ENCODE results near the gene CA6. TPM values are rescaled to one million over a fixed set of nuclear protein-coding genes. Genes with fewer than 3 reads are reported as not detected.
"Not testable (repeated sequence)": the region's sequence is repeated elsewhere in the genome, so short reads cannot be mapped to it uniquely, and the experiment has no call there.

Gene CA6
- polyA plus RNA-seq, 2 donors = 0.06 TPM; not detected in 1

DNA sequence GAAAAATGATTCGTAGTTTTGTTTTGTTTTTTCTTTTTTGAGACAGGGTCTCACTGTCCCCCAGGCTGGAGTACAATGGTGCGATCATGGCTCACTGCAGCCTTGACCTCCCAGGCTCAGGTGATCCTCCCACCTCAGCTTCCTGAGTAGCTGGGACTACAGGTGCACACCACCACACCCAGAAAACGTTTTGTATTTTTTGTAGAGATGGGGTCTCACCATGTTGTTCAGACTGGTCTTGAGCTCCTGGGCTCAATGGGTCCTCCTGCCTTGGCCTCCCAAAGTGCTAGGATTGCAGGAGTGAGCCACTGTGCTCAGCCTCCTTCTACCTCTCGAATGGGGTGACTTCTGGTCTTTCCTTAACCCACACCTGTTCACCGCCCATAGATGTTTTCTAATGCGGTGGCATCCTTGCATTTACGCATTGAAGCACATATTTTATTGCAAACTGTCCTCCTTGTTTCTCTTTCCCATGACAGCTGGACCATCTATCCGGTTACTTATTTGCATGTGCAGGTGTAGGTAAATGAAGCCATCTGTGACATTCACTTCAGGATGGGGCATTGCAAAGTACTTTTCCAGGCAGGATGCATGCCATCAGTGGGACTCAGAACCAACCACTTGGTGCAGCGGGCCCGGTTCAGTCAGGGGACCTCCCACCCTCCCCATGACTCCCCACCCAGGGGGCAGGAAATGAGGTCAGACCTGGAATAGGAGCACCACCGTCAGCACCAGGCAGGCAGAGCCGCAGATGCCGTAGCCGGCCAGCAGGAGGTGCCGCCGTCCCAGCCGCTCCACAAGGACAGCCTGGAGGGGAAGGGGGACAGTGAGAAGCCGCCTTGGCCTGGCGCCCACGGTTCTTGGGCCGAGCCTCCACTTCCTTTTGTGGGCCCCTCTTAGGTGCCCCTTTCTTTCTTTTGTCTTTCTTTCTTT is 64.0 kb downstream of the CA6 start:
- WGBS, 2 donors = 62 to 73% methylated on average over 21 of the region's 21 CpGs
- H3K27ac ChIP-seq (ENCODE audit: low read depth in 2 of 2, low read length in 1 of 2) = no peak overlapping the region
- no peaks in the 10 kb centered on the region for H3K36me3 ChIP-seq (ENCODE audit: control insufficient read depth in 2 of 2, insufficient read depth in 2 of 2, low read length in 1 of 2)
- no peak overlapping the region for H3K4me3 ChIP-seq (ENCODE audit: low read depth in 1 of 2, low read length in 2 of 2)
- no peaks in the 10 kb centered on the region for H3K27me3 ChIP-seq (ENCODE audit: control insufficient read depth in 1 of 2, insufficient read depth in 2 of 2, low read length in 2 of 2)
- H3K4me1 ChIP-seq (ENCODE audit: control insufficient read depth in 2 of 2, insufficient read depth in 2 of 2, low read length in 1 of 2) = peaks cover 0 to 2% of the 10 kb centered on the region in 2 donors
- peaks cover 0 to 2% of the 10 kb centered on the region in 2 donors for H3K9me3 ChIP-seq (ENCODE audit: control insufficient read depth in 2 of 2, insufficient read depth in 1 of 2, low read depth in 1 of 2, low read length in 1 of 2)

DNA sequence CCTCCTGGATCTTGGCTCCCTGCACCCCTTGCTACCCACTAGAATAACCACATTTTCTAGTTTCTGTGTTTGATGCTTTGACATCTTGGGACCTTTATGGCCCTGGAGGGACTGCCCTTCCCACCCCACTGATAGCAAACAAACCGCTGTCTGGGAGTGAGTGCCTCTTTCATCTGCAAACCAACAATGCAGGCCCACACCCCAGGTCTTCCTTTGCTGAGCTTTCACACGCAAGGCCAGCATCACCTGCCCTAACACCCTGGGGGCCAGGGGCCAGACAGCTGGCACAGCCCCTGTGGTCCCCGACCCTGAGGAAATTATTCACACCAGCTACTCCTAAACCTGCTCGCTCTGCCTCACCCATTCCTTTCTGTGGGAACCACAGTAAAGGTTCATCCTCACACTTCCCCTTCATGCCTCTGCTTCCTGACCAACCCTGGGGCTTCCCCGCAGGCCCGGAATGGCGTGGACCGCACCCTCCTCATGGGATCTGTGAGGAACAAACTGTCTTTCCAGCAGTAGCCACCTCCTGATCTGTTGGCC is 65.2 kb downstream of the CA6 start:
- no peak overlapping the region for H3K4me3 ChIP-seq (ENCODE audit: low read depth in 1 of 2, low read length in 2 of 2)
- peaks cover 0 to 2% of the 10 kb centered on the region in 2 donors for H3K9me3 ChIP-seq (ENCODE audit: control insufficient read depth in 2 of 2, insufficient read depth in 1 of 2, low read depth in 1 of 2, low read length in 1 of 2)
- no peaks in the 10 kb centered on the region for H3K36me3 ChIP-seq (ENCODE audit: control insufficient read depth in 2 of 2, insufficient read depth in 2 of 2, low read length in 1 of 2)
- 69 to 74% methylated on average over 8 of the region's 8 CpGs for WGBS, 2 donors
- no peaks in the 10 kb centered on the region for H3K27me3 ChIP-seq (ENCODE audit: control insufficient read depth in 1 of 2, insufficient read depth in 2 of 2, low read length in 2 of 2)
- no peak overlapping the region for H3K27ac ChIP-seq (ENCODE audit: low read depth in 2 of 2, low read length in 1 of 2)
- peaks cover 0 to 2% of the 10 kb centered on the region in 2 donors for H3K4me1 ChIP-seq (ENCODE audit: control insufficient read depth in 2 of 2, insufficient read depth in 2 of 2, low read length in 1 of 2)

DNA sequence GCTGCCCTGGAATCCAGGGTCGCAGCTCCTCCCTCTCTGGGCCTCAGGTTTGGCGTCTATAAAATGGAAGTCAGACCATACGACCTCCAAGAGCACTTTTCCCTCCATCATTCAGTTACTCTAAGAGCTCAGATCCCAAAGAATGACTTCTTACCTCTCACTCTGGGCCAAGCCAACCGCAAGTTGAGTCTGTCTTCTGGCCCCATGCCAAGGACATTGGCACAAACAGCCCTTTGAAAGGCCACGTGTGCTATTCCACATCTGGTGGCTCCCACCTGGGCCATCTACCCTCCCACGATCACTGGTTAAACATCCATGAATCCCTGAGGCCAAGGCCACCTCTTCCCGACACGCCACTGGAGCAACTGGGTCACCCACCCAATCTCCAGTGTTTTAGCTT is 68.2 kb downstream of the CA6 start:
- H3K27ac ChIP-seq (ENCODE audit: low read depth in 2 of 2, low read length in 1 of 2) = no peak overlapping the region

DNA sequence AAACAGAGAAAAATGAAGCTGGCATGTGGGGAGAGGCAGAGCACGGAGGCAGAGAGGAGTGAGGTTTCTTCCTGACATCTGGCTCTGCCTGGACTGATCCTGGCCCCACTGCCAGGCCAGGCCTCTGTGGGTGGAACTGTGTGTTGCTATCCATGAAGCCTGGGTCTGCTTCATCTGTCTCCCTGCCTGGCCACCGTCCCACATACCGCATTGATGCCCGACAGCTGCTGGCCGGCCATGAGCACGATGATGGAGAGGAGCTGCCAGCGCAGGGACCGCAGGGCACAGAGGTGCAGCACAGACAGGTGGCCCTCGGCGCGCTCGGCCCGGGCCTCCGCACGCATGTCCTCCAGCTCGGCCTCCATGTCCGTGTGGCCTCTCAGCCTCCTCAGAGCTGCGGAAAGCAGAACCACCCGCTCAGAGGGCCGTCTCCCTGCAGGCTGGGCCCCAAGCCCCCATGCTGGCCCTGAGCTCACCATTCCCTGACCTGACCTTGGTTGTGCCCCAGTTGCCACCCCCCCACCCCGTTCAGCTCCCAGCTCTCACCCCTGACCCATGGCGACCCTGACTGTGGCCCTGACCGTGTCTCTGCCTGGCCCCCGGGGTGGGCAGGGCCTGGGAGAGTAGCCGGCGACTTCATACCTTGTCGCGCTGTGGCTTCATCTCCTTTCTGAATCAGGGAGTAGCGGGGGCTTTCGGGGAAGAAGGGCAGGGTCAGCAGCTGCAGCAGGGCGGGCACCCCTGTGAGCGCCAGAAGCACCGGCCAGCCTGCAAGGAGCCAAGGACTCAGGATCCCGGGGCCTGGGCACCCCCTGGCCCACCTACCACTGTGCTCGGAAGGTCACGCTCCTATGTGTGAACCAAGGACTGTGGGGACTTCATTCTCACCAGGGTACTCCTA is 69.1 kb downstream of the CA6 start:
- 85 to 92% methylated on average over 36 of the region's 36 CpGs for WGBS, 2 donors
- no peaks in the 10 kb centered on the region for H3K4me1 ChIP-seq (ENCODE audit: control insufficient read depth in 2 of 2, insufficient read depth in 2 of 2, low read length in 1 of 2)
- no peaks in the 10 kb centered on the region for H3K36me3 ChIP-seq (ENCODE audit: control insufficient read depth in 2 of 2, insufficient read depth in 2 of 2, low read length in 1 of 2)

More for the DNA sequence above, 68.2 kb downstream of the CA6 start:
- Histone ChIP-seq H3K4me3 (ENCODE audit: low read depth in 1 of 2, low read length in 2 of 2) (no peak overlapping the region), H3K27me3 (ENCODE audit: control insufficient read depth in 1 of 2, insufficient read depth in 2 of 2, low read length in 2 of 2) (no peaks in the 10 kb centered on the region), H3K9me3 (ENCODE audit: control insufficient read depth in 2 of 2, insufficient read depth in 1 of 2, low read depth in 1 of 2, low read length in 1 of 2) (peaks cover 0 to 2% of the 10 kb centered on the region in 2 donors), H3K36me3 (ENCODE audit: control insufficient read depth in 2 of 2, insufficient read depth in 2 of 2, low read length in 1 of 2) (no peaks in the 10 kb centered on the region), H3K4me1 (ENCODE audit: control insufficient read depth in 2 of 2, insufficient read depth in 2 of 2, low read length in 1 of 2) (no peaks in the 10 kb centered on the region)
- 74 to 76% methylated on average over 8 of the region's 8 CpGs for WGBS, 2 donors

DNA sequence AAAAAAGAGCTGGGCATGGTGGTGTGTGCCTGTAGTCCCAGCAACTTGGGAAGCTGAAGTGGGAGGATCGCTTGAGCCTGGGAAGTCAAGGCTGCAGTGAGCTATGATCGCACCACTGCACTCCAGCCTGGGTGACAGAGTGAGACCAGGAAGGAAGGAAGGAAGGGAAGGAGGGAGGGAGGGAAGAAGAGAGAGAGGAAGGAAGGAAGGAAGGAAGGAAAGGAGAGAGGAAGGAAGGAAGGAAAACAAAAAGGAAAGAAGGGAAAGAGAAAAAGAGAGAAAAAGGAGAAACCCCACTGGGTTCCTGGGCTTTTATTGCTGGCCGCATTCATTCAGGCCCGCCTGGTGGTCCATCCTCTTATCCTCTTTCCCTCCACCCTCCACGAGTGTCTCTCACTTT is 70.8 kb downstream of the CA6 start:
- WGBS, 2 donors = 77 to 94% methylated on average over 5 of the region's 5 CpGs
- H3K27me3 ChIP-seq (ENCODE audit: control insufficient read depth in 1 of 2, insufficient read depth in 2 of 2, low read length in 2 of 2) = no peaks in the 10 kb centered on the region
- no peak overlapping the region for H3K4me3 ChIP-seq (ENCODE audit: low read depth in 1 of 2, low read length in 2 of 2)
- no peaks in the 10 kb centered on the region for H3K36me3 ChIP-seq (ENCODE audit: control insufficient read depth in 2 of 2, insufficient read depth in 2 of 2, low read length in 1 of 2)
- no peaks in the 10 kb centered on the region for H3K4me1 ChIP-seq (ENCODE audit: control insufficient read depth in 2 of 2, insufficient read depth in 2 of 2, low read length in 1 of 2)
- H3K9me3 ChIP-seq (ENCODE audit: control insufficient read depth in 2 of 2, insufficient read depth in 1 of 2, low read depth in 1 of 2, low read length in 1 of 2) = peaks cover 0 to 2% of the 10 kb centered on the region in 2 donors
- H3K27ac ChIP-seq (ENCODE audit: low read depth in 2 of 2, low read length in 1 of 2) = no peak overlapping the region

More for the DNA sequence above, 69.1 kb downstream of the CA6 start:
- H3K9me3 ChIP-seq (ENCODE audit: control insufficient read depth in 2 of 2, insufficient read depth in 1 of 2, low read depth in 1 of 2, low read length in 1 of 2) = peaks cover 0 to 2% of the 10 kb centered on the region in 2 donors
- no peaks in the 10 kb centered on the region for H3K27me3 ChIP-seq (ENCODE audit: control insufficient read depth in 1 of 2, insufficient read depth in 2 of 2, low read length in 2 of 2)
- H3K27ac ChIP-seq (ENCODE audit: low read depth in 2 of 2, low read length in 1 of 2) = no peak overlapping the region
- H3K4me3 ChIP-seq (ENCODE audit: low read depth in 1 of 2, low read length in 2 of 2) = no peak overlapping the region

DNA sequence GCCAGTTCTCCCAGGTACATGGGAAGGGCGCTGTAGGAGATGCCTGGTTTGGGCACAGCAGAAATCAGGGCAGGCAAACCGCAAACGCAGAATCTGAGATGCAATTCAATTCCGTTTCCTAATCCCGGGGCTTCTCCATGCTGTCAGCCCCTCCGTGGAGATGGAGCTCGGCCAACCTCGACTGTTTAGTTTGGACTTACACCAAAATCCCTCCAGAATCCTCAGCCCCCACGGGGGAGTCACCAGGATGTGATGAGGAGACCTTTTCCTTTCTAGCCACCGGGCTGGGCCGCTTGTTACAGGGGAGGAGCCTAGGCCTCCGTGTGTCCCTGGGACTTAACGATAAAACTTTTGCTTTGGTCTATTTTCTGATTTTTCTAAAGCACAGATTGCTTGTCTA is 72.7 kb downstream of the CA6 start:
- Histone ChIP-seq H3K4me1 (ENCODE audit: control insufficient read depth in 2 of 2, insufficient read depth in 2 of 2, low read length in 1 of 2) (no peaks in the 10 kb centered on the region), H3K27me3 (ENCODE audit: control insufficient read depth in 1 of 2, insufficient read depth in 2 of 2, low read length in 2 of 2) (no peaks in the 10 kb centered on the region), H3K4me3 (ENCODE audit: low read depth in 1 of 2, low read length in 2 of 2) (no peak overlapping the region), H3K36me3 (ENCODE audit: control insufficient read depth in 2 of 2, insufficient read depth in 2 of 2, low read length in 1 of 2) (no peaks in the 10 kb centered on the region), H3K9me3 (ENCODE audit: control insufficient read depth in 2 of 2, insufficient read depth in 1 of 2, low read depth in 1 of 2, low read length in 1 of 2) (peaks cover 0 to 2% of the 10 kb centered on the region in 2 donors), H3K27ac (ENCODE audit: low read depth in 2 of 2, low read length in 1 of 2) (no peak overlapping the region)
- 52 to 60% methylated on average over 13 of the region's 13 CpGs for WGBS, 2 donors

DNA sequence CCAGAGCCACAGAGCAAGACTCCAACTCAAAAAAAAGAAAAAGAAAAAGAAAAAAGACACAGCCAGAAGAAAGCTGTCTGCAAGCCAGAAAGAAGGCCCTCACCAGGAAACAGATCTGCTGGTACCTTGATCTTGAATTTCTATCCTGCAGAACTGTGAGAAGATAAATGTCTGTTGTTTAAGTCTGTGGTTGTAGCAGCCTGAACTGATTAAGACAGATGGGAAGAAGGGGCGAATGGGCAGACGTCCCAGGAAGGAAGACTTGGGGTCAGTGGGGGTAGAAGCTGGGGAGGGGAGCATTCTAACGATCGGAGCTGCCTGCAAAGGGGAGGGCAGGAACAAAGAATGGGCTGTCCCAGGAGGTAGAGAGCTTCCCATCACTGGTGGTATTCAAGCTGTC is 74.2 kb downstream of the CA6 start:
- H3K4me1 ChIP-seq (ENCODE audit: control insufficient read depth in 2 of 2, insufficient read depth in 2 of 2, low read length in 1 of 2) = no peaks in the 10 kb centered on the region
- no peaks in the 10 kb centered on the region for H3K36me3 ChIP-seq (ENCODE audit: control insufficient read depth in 2 of 2, insufficient read depth in 2 of 2, low read length in 1 of 2)
- no peaks in the 10 kb centered on the region for H3K27me3 ChIP-seq (ENCODE audit: control insufficient read depth in 1 of 2, insufficient read depth in 2 of 2, low read length in 2 of 2)
- WGBS, 2 donors = 36 to 46% methylated on average over 4 of the region's 4 CpGs
- no peak overlapping the region for H3K27ac ChIP-seq (ENCODE audit: low read depth in 2 of 2, low read length in 1 of 2)
- H3K4me3 ChIP-seq (ENCODE audit: low read depth in 1 of 2, low read length in 2 of 2) = no peak overlapping the region
- H3K9me3 ChIP-seq (ENCODE audit: control insufficient read depth in 2 of 2, insufficient read depth in 1 of 2, low read depth in 1 of 2, low read length in 1 of 2) = no peaks in the 10 kb centered on the region

DNA sequence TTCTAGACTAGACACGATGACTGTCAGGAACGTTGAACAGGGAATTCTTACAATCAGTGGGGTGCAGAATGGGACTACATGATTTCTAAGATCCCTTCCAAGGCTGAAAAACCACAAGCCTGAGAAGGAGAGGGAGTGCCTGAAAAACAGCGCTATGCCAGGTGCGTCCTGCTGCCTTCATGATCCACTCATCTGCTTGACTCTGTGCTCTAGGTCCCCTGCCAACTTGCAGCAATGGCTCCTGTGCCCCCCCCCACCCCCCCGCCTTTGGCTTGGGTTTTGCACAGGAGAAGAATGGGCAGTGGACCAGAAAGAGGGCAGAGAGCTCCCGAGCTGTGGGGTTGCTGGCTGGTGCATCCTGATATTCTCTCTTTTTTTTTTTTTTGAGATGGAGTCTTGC is 74.6 kb downstream of the CA6 start:
- Histone ChIP-seq H3K4me3 (ENCODE audit: low read depth in 1 of 2, low read length in 2 of 2) (no peak overlapping the region), H3K36me3 (ENCODE audit: control insufficient read depth in 2 of 2, insufficient read depth in 2 of 2, low read length in 1 of 2) (no peaks in the 10 kb centered on the region), H3K9me3 (ENCODE audit: control insufficient read depth in 2 of 2, insufficient read depth in 1 of 2, low read depth in 1 of 2, low read length in 1 of 2) (no peaks in the 10 kb centered on the region), H3K4me1 (ENCODE audit: control insufficient read depth in 2 of 2, insufficient read depth in 2 of 2, low read length in 1 of 2) (no peaks in the 10 kb centered on the region), H3K27me3 (ENCODE audit: control insufficient read depth in 1 of 2, insufficient read depth in 2 of 2, low read length in 2 of 2) (no peaks in the 10 kb centered on the region), H3K27ac (ENCODE audit: low read depth in 2 of 2, low read length in 1 of 2) (no peak overlapping the region)
- 49 to 63% methylated on average over 6 of the region's 6 CpGs for whole genome bisulfite sequencing, 2 donors

DNA sequence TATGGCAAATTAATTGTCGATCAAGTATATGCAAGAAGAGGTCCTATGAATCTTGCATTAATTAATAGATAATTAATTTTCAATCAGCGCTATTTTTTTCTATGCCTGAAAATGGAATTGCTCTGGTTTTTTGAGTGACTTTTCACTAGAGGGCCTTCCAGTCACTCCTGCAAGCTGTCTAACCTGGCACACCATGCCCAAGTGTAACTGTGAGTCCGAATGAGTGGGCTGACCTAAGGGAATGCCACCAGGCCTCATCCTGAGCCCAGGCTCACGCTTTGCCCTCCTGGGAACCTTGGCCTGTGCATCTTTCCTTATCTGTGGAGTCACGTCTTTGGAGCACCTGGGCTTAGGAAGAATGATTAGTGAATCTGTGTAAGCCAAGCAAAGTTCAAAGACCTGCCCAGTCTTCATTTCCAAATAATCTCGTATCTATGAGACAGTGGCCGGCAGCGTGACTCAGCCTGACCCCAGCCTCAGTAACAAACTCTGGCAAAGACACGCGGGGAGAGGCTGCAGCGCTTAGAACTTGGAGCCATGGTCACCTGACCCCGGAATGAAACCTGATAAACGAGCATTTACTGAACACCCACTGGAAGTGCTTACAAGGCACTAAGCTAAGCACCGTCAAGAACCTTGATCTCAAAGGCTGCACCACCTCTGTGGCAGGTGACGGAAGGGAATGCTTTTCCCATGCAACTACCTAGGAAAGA is 76.5 kb downstream of the CA6 start:
- not testable (repeated sequence) for H3K36me3 ChIP-seq (ENCODE audit: control insufficient read depth in 2 of 2, insufficient read depth in 2 of 2, low read length in 1 of 2); H3K27me3 ChIP-seq (ENCODE audit: control insufficient read depth in 1 of 2, insufficient read depth in 2 of 2, low read length in 2 of 2); H3K4me3 ChIP-seq (ENCODE audit: low read depth in 1 of 2, low read length in 2 of 2); H3K27ac ChIP-seq (ENCODE audit: low read depth in 2 of 2, low read length in 1 of 2); H3K9me3 ChIP-seq (ENCODE audit: control insufficient read depth in 2 of 2, insufficient read depth in 1 of 2, low read depth in 1 of 2, low read length in 1 of 2); H3K4me1 ChIP-seq (ENCODE audit: control insufficient read depth in 2 of 2, insufficient read depth in 2 of 2, low read length in 1 of 2)
- WGBS, 2 donors = 56 to 68% methylated on average over 14 of the region's 15 CpGs
